DLD1 (cell line): ENCODE measurements around the gene DMPK.

Source experiments
- in situ Hi-C: cut with HindIII; loops from 2 replicates; pipeline ENCODE4 v1.10.0; 2017; ENCODE audit warnings: low sequenced_read_pairs

DMPK gene

GRCh38 chr19:45770192-45771101 lies 11.8 kb downstream of the DMPK start:
- in situ Hi-C loops, result no loop called here

GRCh38 chr19:45769821-45770191 lies 12.5 kb downstream of the DMPK start:
- in situ Hi-C loops, result no loop called here

GRCh38 chr19:45768984-45769782 lies 13.1 kb downstream of the DMPK start, which contains the start of gene SIX5:
SIX5 (minus strand) TSS chr19:45769252; CDS start chr19:45768844, 408 bp downstream.
- in situ Hi-C loops, result no loop called here

- in situ Hi-C loops, result no loop called here
Observed at GRCh38 chr19:45768655-45768983, 13.7 kb downstream of the DMPK start.

GRCh38 chr19:45767881-45768654 lies 14.2 kb downstream of the DMPK start:
- in situ Hi-C loops, result no loop called here

- in situ Hi-C loops, result no loop called here
Observed at GRCh38 chr19:45767410-45767880, 14.8 kb downstream of the DMPK start.

- in situ Hi-C loops, result no loop called here
Observed at GRCh38 chr19:45766869-45767346, 15.4 kb downstream of the DMPK start.

GRCh38 chr19:45766296-45766868 lies 15.9 kb downstream of the DMPK start:
- in situ Hi-C loops, result no loop called here

GRCh38 chr19:45765702-45766295 lies 16.5 kb downstream of the DMPK start:
- in situ Hi-C loops, result no loop called here

- in situ Hi-C loops, result no loop called here
Observed at GRCh38 chr19:45764945-45765701, 17.2 kb downstream of the DMPK start.

- in situ Hi-C loops, result no loop called here
Observed at GRCh38 chr19:45764475-45764874, 17.8 kb downstream of the DMPK start.

GRCh38 chr19:45763691-45764294 lies 18.5 kb downstream of the DMPK start:
- in situ Hi-C loops, result no loop called here

- in situ Hi-C loops, result no loop called here
Observed at GRCh38 chr19:45762870-45763631, 19.2 kb downstream of the DMPK start.

GRCh38 chr19:45761714-45762113 lies 20.6 kb downstream of the DMPK start:
- in situ Hi-C loops, result no loop called here

GRCh38 chr19:45758921-45759320 lies 23.4 kb downstream of the DMPK start:
- in situ Hi-C loops, result no loop called here

GRCh38 chr19:45757695-45758094 lies 24.6 kb downstream of the DMPK start:
- in situ Hi-C loops, result no loop called here

GRCh38 chr19:45754323-45754722 lies 28.0 kb downstream of the DMPK start:
- in situ Hi-C loops, result no loop called here

GRCh38 chr19:45753548-45753947 lies 28.7 kb downstream of the DMPK start:
- in situ Hi-C loops, result no loop called here
